HepG2 (cell line): Measurements from ENCODE around the gene PTGES. TPM values are rescaled to one million over a fixed set of nuclear protein-coding genes. Genes with fewer than 3 reads are reported as not detected.

ENCODE experiments used
- ATAC-seq: fragments of 200-7000 bp; cut with Tn5 transposase; 3 replicates; pipeline ENCODE4 v1.9.1; 2020; ENCODE audit warnings: mild to moderate bottlenecking, moderate library complexity
- BruUV-seq: library from RNA; stranded (reverse); fragments of 400-500 nt; replicated peaks from 2 replicates; lab custom pipeline; 2021; lab: Mats Ljungman, UMichigan
- CTCF ChIA-PET: fragments of 300-600 bp; formaldehyde crosslinking; extraction: SDS; loops from one replicate; lab custom pipeline; 2021; ENCODE audit warnings: low total read pairs, inconsistent platforms, low intra/inter-chr PET ratio; lab: Yijun Ruan, JAX
- POLR2A ChIA-PET: fragments of 350-600 bp; sonication (Branson Sonifier 250); formaldehyde crosslinking; loops from one replicate; lab custom pipeline; 2020; ENCODE audit warnings: antibody characterized with exemption, inconsistent platforms; lab: Yijun Ruan, JAX
- DNase-seq: peaks from one replicate; pipeline ENCODE4 v3.0.0-alpha.2; 2015; ENCODE audit warnings: low spot score
- FAIRE-seq: peaks from 3 replicates; lab custom pipeline; 2011; peaks lifted over from hg19 to GRCh38; lab: Jason Lieb, UNC
- H2AFZ ChIP-seq: one replicate; pipeline ENCODE4 v1.6.1; 2011; ENCODE audit warnings: low read length, inconsistent platforms
- H3K27ac ChIP-seq: fragments of 300-600 bp; 3 replicates; pipeline ENCODE4 v1.8.0; 2011; ENCODE audit warnings: mixed run types, mild to moderate bottlenecking, mixed read lengths, low read length, inconsistent platforms; ENCODE audit not compliant: insufficient read depth; ENCODE audit errors: extremely low read length
- H3K27me3 ChIP-seq, 2 experiments: fragments of 200-600 bp in 1 of 2; 2 replicates in 1 of 2; 3 replicates in 1 of 2; pipeline versions ENCODE4 v1.6.0 to v1.8.0; 2011; ENCODE audit warnings: low read length in 2 of 2, mild to moderate bottlenecking in 2 of 2, moderate library complexity in 2 of 2, inconsistent platforms in 1 of 2; ENCODE audit not compliant: insufficient read depth in 2 of 2, control insufficient read depth in 1 of 2
- H3K36me3 ChIP-seq, 2 experiments: fragments of 200-600 bp in 1 of 2; replicated peaks in 1 of 2; 2 replicates in 1 of 2; 3 replicates in 1 of 2; pipeline versions ENCODE4 v1.5.1 to v1.8.0; 2011; ENCODE audit warnings: low read length in 2 of 2, inconsistent platforms in 1 of 2; ENCODE audit not compliant: insufficient read depth in 2 of 2, control insufficient read depth in 1 of 2
- H3K4me1 ChIP-seq: 2 replicates; pipeline ENCODE4 v1.5.1; 2012; ENCODE audit warnings: low read length, inconsistent platforms; ENCODE audit not compliant: insufficient read depth
- H3K4me2 ChIP-seq: 2 replicates; pipeline ENCODE4 v1.6.0; 2011; ENCODE audit warnings: low read depth, low read length, inconsistent platforms
- H3K4me3 ChIP-seq, 3 experiments: fragments of 200-600 bp in 1 of 3; sonication (generic), shearing (Covaris generic) in 1 of 3; replicated peaks in 1 of 3; 2 replicates each; pipeline ENCODE4 v1.5.1; 2011 to 2016; ENCODE audit warnings: low read length in 3 of 3, inconsistent platforms in 2 of 3, low read depth in 2 of 3, mild to moderate bottlenecking in 2 of 3, control low read depth in 1 of 3, mixed read lengths in 1 of 3; ENCODE audit not compliant: insufficient read depth in 1 of 3
- H3K79me2 ChIP-seq: one replicate; pipeline ENCODE4 v1.6.1; 2011; ENCODE audit warnings: low read length, inconsistent platforms; ENCODE audit not compliant: insufficient read depth
- H3K9ac ChIP-seq: 2 replicates; pipeline ENCODE4 v1.6.0; 2011; ENCODE audit warnings: mild to moderate bottlenecking, low read depth, low read length, inconsistent platforms; ENCODE audit not compliant: insufficient read depth
- H3K9me3 ChIP-seq: 2 replicates; pipeline ENCODE4 v1.5.1; 2012; ENCODE audit warnings: mild to moderate bottlenecking, low read length
- H4K20me1 ChIP-seq: 2 replicates; pipeline ENCODE4 v1.6.0; 2011; ENCODE audit warnings: inconsistent platforms, mild to moderate bottlenecking, low read length, moderate library complexity; ENCODE audit not compliant: insufficient read depth
- CHD2 ChIP-seq: IDR thresholded peaks from 2 replicates; pipeline ENCODE4 v1.6.1; 2011; ENCODE audit warnings: low read depth, low read length, improper control_type of control experiment
- MATR3 ChIP-seq: sonication (generic); formaldehyde crosslinking; IDR thresholded peaks from 2 replicates; pipeline ENCODE4 v1.4.0; 2020; ENCODE audit warnings: missing genetic modification reagents
- SMC3 ChIP-seq: IDR thresholded peaks from 2 replicates; pipeline ENCODE4 v1.6.1; 2011; ENCODE audit warnings: low read length, improper control_type of control experiment
- THAP7 ChIP-seq: sonication (generic); formaldehyde crosslinking; IDR thresholded peaks from 2 replicates; pipeline ENCODE4 v1.8.1; 2023; ENCODE audit warnings: mild to moderate bottlenecking, missing genetic modification reagents
- WIZ ChIP-seq: sonication (generic); formaldehyde crosslinking; IDR thresholded peaks from 2 replicates; pipeline ENCODE4 v1.5.1; 2020; ENCODE audit warnings: mild to moderate bottlenecking, missing genetic modification reagents
- ZBTB2 ChIP-seq: sonication (generic); formaldehyde crosslinking; IDR thresholded peaks from 2 replicates; pipeline ENCODE4 v1.8.0; 2022; ENCODE audit warnings: low read depth, missing genetic modification reagents
- ZEB1 ChIP-seq: IDR thresholded peaks from 2 replicates; pipeline ENCODE4 v1.6.1; 2012; ENCODE audit warnings: mild to moderate bottlenecking, low read depth, inconsistent platforms; ENCODE audit not compliant: insufficient replicate concordance
- ZNF12 ChIP-seq: sonication (generic); formaldehyde crosslinking; IDR thresholded peaks from 2 replicates; pipeline ENCODE4 v1.5.0; 2020; ENCODE audit warnings: missing genetic modification reagents
- ZNF24 ChIP-seq: fragments of 450-650 bp; IDR thresholded peaks from 2 replicates; pipeline ENCODE4 v1.6.1; 2017; ENCODE audit warnings: antibody characterized with exemption, mild to moderate bottlenecking
- ZNF619 ChIP-seq: sonication (generic); formaldehyde crosslinking; IDR thresholded peaks from 2 replicates; pipeline ENCODE4 v1.4.0; 2020; ENCODE audit warnings: mild to moderate bottlenecking, missing genetic modification reagents
- WGBS: methylation state at CpG from one replicate; pipeline ENCODE4 v1.1.6; 2017; ENCODE audit warnings: low lambda C conversion rate; 5-methylcytosine and 5-hydroxymethylcytosine counted together
- in situ Hi-C: cut with HindIII; loops from 2 replicates; pipeline ENCODE4 v1.10.0; 2017; ENCODE audit warnings: low pct_unique_long_range_greater_than_20kb; ENCODE audit not compliant: extremely low pct_ligation_motif_present
- intact Hi-C: fragments of 100-400 bp; cut with micrococcal nuclease; formaldehyde crosslinking; loops from one replicate; pipeline ENCODE4 v1.10.0; 2022; ENCODE audit not compliant: unreplicated experiment
- polyA plus RNA-seq, 8 experiments: library from polyadenylated mRNA; depleted of rRNA in 3 of 8; stranded (reverse) in 7 of 8; unstranded in 1 of 8; fragments of >200 nt; fragmentation: Illumina TruSeq in 4 of 8; extraction: Trizol in 4 of 8; gene quantifications; 2 replicates each; pipeline versions ENCODE4 v1.2.1 to v1.2.3, GENCODE V29; 2011 to 2016; ENCODE audit warnings: low read depth in 4 of 8, missing spikeins in 1 of 8, mixed read lengths in 1 of 8; ENCODE audit not compliant: insufficient read depth in 1 of 8
- total RNA-seq, 5 experiments: library from RNA; depleted of rRNA; stranded (reverse); fragments of >200 nt; fragmentation: Illumina TruSeq; extraction: Trizol; gene quantifications; 2 replicates each; pipeline ENCODE4 v1.2.3, GENCODE V29; 2016; ENCODE audit warnings: low read depth in 1 of 5
- TF ChIP-seq, protein P1 (sequence below): sonication (generic); formaldehyde crosslinking; IDR thresholded peaks from 2 replicates; pipeline ENCODE4 v1.8.1; 2023; ENCODE audit warnings: mild to moderate bottlenecking, inconsistent platforms, moderate library complexity, missing genetic modification reagents, borderline replicate concordance
- TF ChIP-seq, protein P2 (sequence below): sonication (generic); formaldehyde crosslinking; IDR thresholded peaks from 2 replicates; pipeline ENCODE4 v1.4.0; 2020; ENCODE audit warnings: missing genetic modification reagents, mild to moderate bottlenecking, borderline replicate concordance
- TF ChIP-seq, protein P3 (sequence below): IDR thresholded peaks from 2 replicates; pipeline ENCODE4 v1.6.1; 2012; ENCODE audit warnings: inconsistent platforms
- TF ChIP-seq, protein P4 (sequence below): fragments of 450-650 bp; IDR thresholded peaks from 2 replicates; pipeline ENCODE4 v1.6.1; 2017; ENCODE audit warnings: mild to moderate bottlenecking

PTGES gene
- total and polyA plus RNA-seq, 2 of the 13 experiments (the other 11 are each of a cell fraction or from before 2014, with no cell fraction given) = 0.07 TPM; not detected in 1

DNA sequence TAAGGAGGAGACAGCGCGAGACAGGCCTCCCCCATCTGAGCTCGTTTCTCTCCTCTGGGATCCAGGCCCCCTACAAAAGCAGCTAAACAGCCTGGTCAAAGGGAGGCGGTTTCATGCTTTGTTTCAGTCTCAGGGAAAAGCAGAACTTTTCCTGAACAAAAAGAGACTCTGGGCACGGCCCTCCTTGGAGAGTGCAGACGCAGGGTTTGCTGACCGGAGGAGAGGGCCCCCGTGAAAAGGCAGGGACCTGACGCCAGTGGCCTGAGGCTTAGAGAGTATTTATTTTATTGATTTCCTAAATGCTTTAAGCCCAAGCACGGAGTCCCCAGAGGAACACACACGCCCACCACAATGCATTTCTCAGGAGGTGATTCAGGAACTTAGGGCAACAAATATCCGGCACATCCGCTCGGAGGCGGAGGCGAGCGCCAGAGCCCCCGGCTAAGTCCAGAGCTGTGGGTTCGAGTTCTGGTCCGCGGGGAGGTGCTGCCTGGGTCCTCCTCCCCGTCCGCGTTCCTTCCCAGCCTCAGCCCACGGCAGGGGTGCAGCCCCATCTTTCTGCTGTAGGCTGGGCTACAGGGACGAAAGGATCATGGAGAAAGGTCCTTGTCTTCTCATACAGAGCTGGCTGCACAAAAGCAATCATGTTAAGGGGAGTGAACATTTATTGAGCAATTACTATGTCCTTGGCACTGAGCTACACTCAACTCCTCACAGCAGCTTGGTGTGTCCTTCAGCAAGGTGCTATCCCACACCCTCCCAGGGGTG lies 40.0 kb downstream of the PTGES start:
- peaks cover 6 to 50% of the 10 kb centered on the region in 2 experiments; a peak in 4 of 5 replicates for H3K27me3 ChIP-seq
- DNase-seq (no peak), FAIRE-seq (no peak), ATAC-seq (no peak)
- WGBS = 42% methylated on average over 17 of the region's 26 CpGs
- intact Hi-C loops (no loop called here), in situ Hi-C loops (no loop called here)
- H2AFZ ChIP-seq = no peak overlapping the region
- no peak overlapping the region for H3K27ac ChIP-seq
- POLR2A ChIA-PET = no interaction called here
- H3K9me3 ChIP-seq = no peaks in the 10 kb centered on the region
- H3K4me1 ChIP-seq = no peaks in the 10 kb centered on the region
- no peaks in the 10 kb centered on the region for H3K79me2 ChIP-seq
- no peak overlapping the region for H3K4me2 ChIP-seq
- no TSS peak for BruUV-seq
- no peak overlapping the region for H3K4me3 ChIP-seq
- H3K9ac ChIP-seq = no peak overlapping the region
- CTCF ChIA-PET = no interaction called here
- no peaks in the 10 kb centered on the region for H4K20me1 ChIP-seq
- H3K36me3 ChIP-seq = no peaks in the 10 kb centered on the region
- TF ChIP-seq, protein P1, sequence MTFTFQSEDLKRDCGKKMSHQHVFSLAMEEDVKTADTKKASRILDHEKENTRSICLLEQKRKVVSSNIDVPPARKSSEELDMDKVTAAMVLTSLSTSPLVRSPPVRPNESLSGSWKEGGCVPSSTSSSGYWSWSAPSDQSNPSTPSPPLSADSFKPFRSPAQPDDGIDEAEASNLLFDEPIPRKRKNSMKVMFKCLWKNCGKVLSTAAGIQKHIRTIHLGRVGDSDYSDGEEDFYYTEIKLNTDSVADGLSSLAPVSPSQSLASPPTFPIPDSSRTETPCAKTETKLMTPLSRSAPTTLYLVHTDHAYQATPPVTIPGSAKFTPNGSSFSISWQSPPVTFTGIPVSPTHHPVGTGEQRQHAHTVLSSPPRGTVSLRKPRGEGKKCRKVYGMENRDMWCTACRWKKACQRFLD (CRISPR knock-in tag) = no peak
- no peak for TF ChIP-seq SMC3
- no peak for TF ChIP-seq ZNF619 (CRISPR knock-in tag)
- TF ChIP-seq, protein P2, sequence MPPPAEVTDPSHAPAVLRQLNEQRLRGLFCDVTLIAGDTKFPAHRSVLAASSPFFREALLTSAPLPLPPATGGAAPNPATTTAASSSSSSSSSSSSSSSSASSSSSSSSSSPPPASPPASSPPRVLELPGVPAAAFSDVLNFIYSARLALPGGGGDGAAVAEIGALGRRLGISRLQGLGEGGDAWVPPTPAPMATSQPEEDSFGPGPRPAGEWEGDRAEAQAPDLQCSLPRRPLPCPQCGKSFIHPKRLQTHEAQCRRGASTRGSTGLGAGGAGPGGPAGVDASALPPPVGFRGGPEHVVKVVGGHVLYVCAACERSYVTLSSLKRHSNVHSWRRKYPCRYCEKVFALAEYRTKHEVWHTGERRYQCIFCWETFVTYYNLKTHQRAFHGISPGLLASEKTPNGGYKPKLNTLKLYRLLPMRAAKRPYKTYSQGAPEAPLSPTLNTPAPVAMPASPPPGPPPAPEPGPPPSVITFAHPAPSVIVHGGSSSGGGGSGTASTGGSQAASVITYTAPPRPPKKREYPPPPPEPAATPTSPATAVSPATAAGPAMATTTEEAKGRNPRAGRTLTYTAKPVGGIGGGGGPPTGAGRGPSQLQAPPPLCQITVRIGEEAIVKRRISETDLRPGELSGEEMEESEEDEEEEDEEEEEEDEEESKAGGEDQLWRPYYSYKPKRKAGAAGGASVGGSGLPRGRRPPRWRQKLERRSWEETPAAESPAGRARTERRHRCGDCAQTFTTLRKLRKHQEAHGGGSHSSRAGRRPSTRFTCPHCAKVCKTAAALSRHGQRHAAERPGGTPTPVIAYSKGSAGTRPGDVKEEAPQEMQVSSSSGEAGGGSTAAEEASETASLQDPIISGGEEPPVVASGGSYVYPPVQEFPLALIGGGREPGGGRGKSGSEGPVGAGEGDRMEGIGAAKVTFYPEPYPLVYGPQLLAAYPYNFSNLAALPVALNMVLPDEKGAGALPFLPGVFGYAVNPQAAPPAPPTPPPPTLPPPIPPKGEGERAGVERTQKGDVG (CRISPR knock-in tag) = no peak
- TF ChIP-seq, protein P3, sequence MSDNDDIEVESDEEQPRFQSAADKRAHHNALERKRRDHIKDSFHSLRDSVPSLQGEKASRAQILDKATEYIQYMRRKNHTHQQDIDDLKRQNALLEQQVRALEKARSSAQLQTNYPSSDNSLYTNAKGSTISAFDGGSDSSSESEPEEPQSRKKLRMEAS = no peak
- TF ChIP-seq ZEB1 = no peak
- TF ChIP-seq ZBTB2 (CRISPR knock-in tag) = no peak
- TF ChIP-seq, protein P4, sequence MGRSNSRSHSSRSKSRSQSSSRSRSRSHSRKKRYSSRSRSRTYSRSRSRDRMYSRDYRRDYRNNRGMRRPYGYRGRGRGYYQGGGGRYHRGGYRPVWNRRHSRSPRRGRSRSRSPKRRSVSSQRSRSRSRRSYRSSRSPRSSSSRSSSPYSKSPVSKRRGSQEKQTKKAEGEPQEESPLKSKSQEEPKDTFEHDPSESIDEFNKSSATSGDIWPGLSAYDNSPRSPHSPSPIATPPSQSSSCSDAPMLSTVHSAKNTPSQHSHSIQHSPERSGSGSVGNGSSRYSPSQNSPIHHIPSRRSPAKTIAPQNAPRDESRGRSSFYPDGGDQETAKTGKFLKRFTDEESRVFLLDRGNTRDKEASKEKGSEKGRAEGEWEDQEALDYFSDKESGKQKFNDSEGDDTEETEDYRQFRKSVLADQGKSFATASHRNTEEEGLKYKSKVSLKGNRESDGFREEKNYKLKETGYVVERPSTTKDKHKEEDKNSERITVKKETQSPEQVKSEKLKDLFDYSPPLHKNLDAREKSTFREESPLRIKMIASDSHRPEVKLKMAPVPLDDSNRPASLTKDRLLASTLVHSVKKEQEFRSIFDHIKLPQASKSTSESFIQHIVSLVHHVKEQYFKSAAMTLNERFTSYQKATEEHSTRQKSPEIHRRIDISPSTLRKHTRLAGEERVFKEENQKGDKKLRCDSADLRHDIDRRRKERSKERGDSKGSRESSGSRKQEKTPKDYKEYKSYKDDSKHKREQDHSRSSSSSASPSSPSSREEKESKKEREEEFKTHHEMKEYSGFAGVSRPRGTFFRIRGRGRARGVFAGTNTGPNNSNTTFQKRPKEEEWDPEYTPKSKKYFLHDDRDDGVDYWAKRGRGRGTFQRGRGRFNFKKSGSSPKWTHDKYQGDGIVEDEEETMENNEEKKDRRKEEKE = no peak
- TF ChIP-seq MATR3 (CRISPR knock-in tag) = no peak
- TF ChIP-seq THAP7 (CRISPR knock-in tag) = no peak
- TF ChIP-seq ZNF24 = no peak
- no peak for TF ChIP-seq WIZ (CRISPR knock-in tag)
- TF ChIP-seq ZNF12 = no peak
- TF ChIP-seq CHD2 = no peak
